SK-N-SH treated with all-trans-retinoic acid at 6 μM for 48 hours (cell line): ENCODE measurements around the gene OCEL1.

ENCODE experiments used
- ATAC-seq: fragments of 200-7000 bp; cut with Tn5 transposase; 3 replicates; pipeline ENCODE4 v1.9.1; 2020; ENCODE audit warnings: mild to moderate bottlenecking, moderate library complexity
- ARNTL ChIP-seq: fragments of 450-650 bp; formaldehyde crosslinking; IDR thresholded peaks from 2 replicates; pipeline ENCODE4 v1.5.0; 2020; ENCODE audit warnings: low read depth, mild to moderate bottlenecking, moderate library complexity, borderline replicate concordance
- BACH2 ChIP-seq: fragments of 250-450 bp; sonication (Bioruptor Pico); IDR thresholded peaks from 2 replicates; pipeline ENCODE4 v1.9.0; 2021; ENCODE audit warnings: mild to moderate bottlenecking, borderline replicate concordance
- CSDC2 ChIP-seq: fragments of 250-450 bp; sonication (Bioruptor Pico); IDR thresholded peaks from 2 replicates; pipeline ENCODE4 v1.5.0; 2020; ENCODE audit warnings: mild to moderate bottlenecking, moderate library complexity
- ESRRG ChIP-seq: fragments of 250-450 bp; sonication (Bioruptor Pico); IDR thresholded peaks from 2 replicates; pipeline ENCODE4 v1.6.1; 2021; ENCODE audit warnings: mild to moderate bottlenecking
- GLIS3 ChIP-seq: fragments of 250-450 bp; sonication (Bioruptor Pico); IDR thresholded peaks from 2 replicates; pipeline ENCODE4 v1.5.0; 2020; ENCODE audit warnings: mild to moderate bottlenecking, moderate library complexity
- ISL1 ChIP-seq: fragments of 250-450 bp; sonication (Bioruptor Pico); IDR thresholded peaks from 2 replicates; pipeline ENCODE4 v2.1.2; 2022; ENCODE audit warnings: mild to moderate bottlenecking, moderate library complexity
- OSR1 ChIP-seq: fragments of 250-450 bp; sonication (Bioruptor Pico); IDR thresholded peaks from 2 replicates; pipeline ENCODE4 v1.8.0; 2022; ENCODE audit warnings: moderate library complexity, mild to moderate bottlenecking, inconsistent platforms
- PPARA ChIP-seq: fragments of 250-450 bp; sonication (Bioruptor Pico); IDR thresholded peaks from 2 replicates; pipeline ENCODE4 v1.5.0; 2020; ENCODE audit warnings: mild to moderate bottlenecking, borderline replicate concordance
- RARB ChIP-seq: fragments of 250-450 bp; sonication (Bioruptor Pico); IDR thresholded peaks from 2 replicates; pipeline ENCODE4 v1.8.0; 2021; ENCODE audit warnings: mild to moderate bottlenecking, moderate library complexity
- TCF4 ChIP-seq: fragments of 250-450 bp; sonication (Bioruptor Pico); IDR thresholded peaks from 2 replicates; pipeline ENCODE4 v1.8.0; 2021; ENCODE audit warnings: mild to moderate bottlenecking, moderate library complexity, borderline replicate concordance
- TOX ChIP-seq: fragments of 250-450 bp; sonication (Bioruptor Pico); IDR thresholded peaks from 2 replicates; pipeline ENCODE4 v1.8.0; 2021; ENCODE audit warnings: mild to moderate bottlenecking, moderate library complexity, borderline replicate concordance
- ZC3H10 ChIP-seq: fragments of 250-450 bp; sonication (Bioruptor Pico); IDR thresholded peaks from 2 replicates; pipeline ENCODE4 v1.5.1; 2021; ENCODE audit warnings: mild to moderate bottlenecking, moderate library complexity
- ZFP3 ChIP-seq: fragments of 250-450 bp; sonication (Bioruptor Pico); IDR thresholded peaks from 2 replicates; pipeline ENCODE4 v1.5.0; 2020; ENCODE audit warnings: mild to moderate bottlenecking, moderate library complexity
- ZNF565 ChIP-seq: fragments of 450-650 bp; formaldehyde crosslinking; conservative IDR thresholded peaks from 2 replicates; pipeline ENCODE4 v1.5.0; 2020; ENCODE audit warnings: low read depth, mild to moderate bottlenecking, moderate library complexity
- ZNF70 ChIP-seq: fragments of 450-650 bp; formaldehyde crosslinking; IDR thresholded peaks from 2 replicates; pipeline ENCODE4 v1.5.0; 2020; ENCODE audit warnings: mild to moderate bottlenecking, moderate library complexity
- ZNF8 ChIP-seq: fragments of 450-650 bp; formaldehyde crosslinking; IDR thresholded peaks from 2 replicates; pipeline ENCODE4 v1.5.0; 2020; ENCODE audit warnings: mild to moderate bottlenecking, moderate library complexity
- TF ChIP-seq, protein P1 (sequence below): fragments of 250-450 bp; sonication (Bioruptor Pico); IDR thresholded peaks from 2 replicates; pipeline ENCODE4 v1.5.0; 2020; ENCODE audit warnings: mild to moderate bottlenecking, moderate library complexity
- TF ChIP-seq, protein P2 (sequence below): fragments of 250-450 bp; sonication (Bioruptor Pico); IDR thresholded peaks from 2 replicates; pipeline ENCODE4 v1.8.0; 2020; ENCODE audit warnings: mild to moderate bottlenecking, moderate library complexity, borderline replicate concordance
- TF ChIP-seq, protein P3 (sequence below): fragments of 250-450 bp; sonication (Bioruptor Pico); IDR thresholded peaks from 2 replicates; pipeline ENCODE4 v1.5.1; 2021; ENCODE audit warnings: mild to moderate bottlenecking, moderate library complexity
- TF ChIP-seq, protein P4 (sequence below): fragments of 250-450 bp; sonication (Bioruptor Pico); IDR thresholded peaks from 2 replicates; pipeline ENCODE4 v1.5.1; 2020; ENCODE audit warnings: low read depth, mild to moderate bottlenecking, moderate library complexity

The OCEL1 gene

DNA sequence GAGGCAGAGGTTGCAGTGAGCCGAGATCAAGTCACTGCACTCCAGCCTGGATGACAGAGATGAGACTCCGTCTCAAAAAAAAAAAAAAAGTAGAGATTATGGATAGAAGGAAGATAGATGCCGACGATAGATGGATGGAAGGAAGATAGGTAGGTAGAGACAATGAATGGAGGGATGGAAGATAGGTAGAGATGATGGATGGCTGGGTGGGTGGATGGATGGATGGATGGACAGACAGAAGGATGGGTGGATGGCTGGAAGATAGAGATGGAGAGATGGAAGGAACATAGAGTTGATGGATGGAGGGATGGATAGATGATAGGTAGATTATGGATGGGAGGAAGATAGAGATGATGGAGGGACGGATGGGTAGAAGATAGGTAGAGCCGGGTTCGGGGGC lies 29.4 kb upstream of the OCEL1 start:
- TF ChIP-seq, protein P1, sequence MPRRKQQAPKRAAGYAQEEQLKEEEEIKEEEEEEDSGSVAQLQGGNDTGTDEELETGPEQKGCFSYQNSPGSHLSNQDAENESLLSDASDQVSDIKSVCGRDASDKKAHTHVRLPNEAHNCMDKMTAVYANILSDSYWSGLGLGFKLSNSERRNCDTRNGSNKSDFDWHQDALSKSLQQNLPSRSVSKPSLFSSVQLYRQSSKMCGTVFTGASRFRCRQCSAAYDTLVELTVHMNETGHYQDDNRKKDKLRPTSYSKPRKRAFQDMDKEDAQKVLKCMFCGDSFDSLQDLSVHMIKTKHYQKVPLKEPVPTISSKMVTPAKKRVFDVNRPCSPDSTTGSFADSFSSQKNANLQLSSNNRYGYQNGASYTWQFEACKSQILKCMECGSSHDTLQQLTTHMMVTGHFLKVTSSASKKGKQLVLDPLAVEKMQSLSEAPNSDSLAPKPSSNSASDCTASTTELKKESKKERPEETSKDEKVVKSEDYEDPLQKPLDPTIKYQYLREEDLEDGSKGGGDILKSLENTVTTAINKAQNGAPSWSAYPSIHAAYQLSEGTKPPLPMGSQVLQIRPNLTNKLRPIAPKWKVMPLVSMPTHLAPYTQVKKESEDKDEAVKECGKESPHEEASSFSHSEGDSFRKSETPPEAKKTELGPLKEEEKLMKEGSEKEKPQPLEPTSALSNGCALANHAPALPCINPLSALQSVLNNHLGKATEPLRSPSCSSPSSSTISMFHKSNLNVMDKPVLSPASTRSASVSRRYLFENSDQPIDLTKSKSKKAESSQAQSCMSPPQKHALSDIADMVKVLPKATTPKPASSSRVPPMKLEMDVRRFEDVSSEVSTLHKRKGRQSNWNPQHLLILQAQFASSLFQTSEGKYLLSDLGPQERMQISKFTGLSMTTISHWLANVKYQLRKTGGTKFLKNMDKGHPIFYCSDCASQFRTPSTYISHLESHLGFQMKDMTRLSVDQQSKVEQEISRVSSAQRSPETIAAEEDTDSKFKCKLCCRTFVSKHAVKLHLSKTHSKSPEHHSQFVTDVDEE: no peak
- TF ChIP-seq ARNTL (CRISPR knock-in tag): no peak
- TF ChIP-seq, protein P2, sequence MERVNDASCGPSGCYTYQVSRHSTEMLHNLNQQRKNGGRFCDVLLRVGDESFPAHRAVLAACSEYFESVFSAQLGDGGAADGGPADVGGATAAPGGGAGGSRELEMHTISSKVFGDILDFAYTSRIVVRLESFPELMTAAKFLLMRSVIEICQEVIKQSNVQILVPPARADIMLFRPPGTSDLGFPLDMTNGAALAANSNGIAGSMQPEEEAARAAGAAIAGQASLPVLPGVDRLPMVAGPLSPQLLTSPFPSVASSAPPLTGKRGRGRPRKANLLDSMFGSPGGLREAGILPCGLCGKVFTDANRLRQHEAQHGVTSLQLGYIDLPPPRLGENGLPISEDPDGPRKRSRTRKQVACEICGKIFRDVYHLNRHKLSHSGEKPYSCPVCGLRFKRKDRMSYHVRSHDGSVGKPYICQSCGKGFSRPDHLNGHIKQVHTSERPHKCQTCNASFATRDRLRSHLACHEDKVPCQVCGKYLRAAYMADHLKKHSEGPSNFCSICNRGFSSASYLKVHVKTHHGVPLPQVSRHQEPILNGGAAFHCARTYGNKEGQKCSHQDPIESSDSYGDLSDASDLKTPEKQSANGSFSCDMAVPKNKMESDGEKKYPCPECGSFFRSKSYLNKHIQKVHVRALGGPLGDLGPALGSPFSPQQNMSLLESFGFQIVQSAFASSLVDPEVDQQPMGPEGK: no peak
- no peak for TF ChIP-seq BACH2 (CRISPR knock-in tag)
- no peak for TF ChIP-seq TOX (CRISPR knock-in tag)
- no peak for TF ChIP-seq CSDC2 (CRISPR knock-in tag)
- no peak for TF ChIP-seq ZFP3 (CRISPR knock-in tag)
- no peak for TF ChIP-seq PPARA (CRISPR knock-in tag)
- no peak for TF ChIP-seq ZNF8
- no peak for TF ChIP-seq TCF4 (CRISPR knock-in tag)
- TF ChIP-seq, protein P3, sequence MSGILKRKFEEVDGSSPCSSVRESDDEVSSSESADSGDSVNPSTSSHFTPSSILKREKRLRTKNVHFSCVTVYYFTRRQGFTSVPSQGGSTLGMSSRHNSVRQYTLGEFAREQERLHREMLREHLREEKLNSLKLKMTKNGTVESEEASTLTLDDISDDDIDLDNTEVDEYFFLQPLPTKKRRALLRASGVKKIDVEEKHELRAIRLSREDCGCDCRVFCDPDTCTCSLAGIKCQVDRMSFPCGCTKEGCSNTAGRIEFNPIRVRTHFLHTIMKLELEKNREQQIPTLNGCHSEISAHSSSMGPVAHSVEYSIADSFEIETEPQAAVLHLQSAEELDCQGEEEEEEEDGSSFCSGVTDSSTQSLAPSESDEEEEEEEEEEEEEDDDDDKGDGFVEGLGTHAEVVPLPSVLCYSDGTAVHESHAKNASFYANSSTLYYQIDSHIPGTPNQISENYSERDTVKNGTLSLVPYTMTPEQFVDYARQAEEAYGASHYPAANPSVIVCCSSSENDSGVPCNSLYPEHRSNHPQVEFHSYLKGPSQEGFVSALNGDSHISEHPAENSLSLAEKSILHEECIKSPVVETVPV: no peak

DNA sequence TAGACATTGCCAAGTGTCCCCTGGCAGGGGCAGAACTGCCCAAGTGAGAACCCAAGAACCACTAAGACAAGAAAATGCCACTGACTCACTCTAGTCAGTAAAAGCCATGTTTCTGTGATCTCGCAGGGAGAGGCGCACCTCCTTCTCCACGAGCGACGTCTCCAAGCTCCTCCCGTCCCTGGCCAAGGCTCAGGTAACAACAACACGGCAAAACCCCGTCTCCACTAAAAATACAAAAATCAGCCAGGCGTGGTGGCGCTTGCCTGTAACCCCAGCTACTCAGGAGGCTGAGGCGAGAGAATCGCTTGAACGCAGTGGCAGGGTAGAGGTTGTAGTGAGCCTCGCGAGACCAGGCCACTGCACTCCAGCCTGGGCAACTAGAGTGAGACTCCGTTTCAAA lies 28.4 kb upstream of the OCEL1 start:
- TF ChIP-seq TOX (CRISPR knock-in tag) (no peak), BACH2 (CRISPR knock-in tag) (no peak), ZFP3 (CRISPR knock-in tag) (no peak), OSR1 (no peak), ZNF70 (CRISPR knock-in tag) (no peak), ZC3H10 (CRISPR knock-in tag) (no peak), GLIS3 (CRISPR knock-in tag) (no peak), ZNF565 (no peak), ISL1 (CRISPR knock-in tag) (no peak), RARB (no peak), TCF4 (CRISPR knock-in tag) (no peak), ESRRG (CRISPR knock-in tag) (no peak)
- TF ChIP-seq, protein P2: no peak
- TF ChIP-seq, protein P4, sequence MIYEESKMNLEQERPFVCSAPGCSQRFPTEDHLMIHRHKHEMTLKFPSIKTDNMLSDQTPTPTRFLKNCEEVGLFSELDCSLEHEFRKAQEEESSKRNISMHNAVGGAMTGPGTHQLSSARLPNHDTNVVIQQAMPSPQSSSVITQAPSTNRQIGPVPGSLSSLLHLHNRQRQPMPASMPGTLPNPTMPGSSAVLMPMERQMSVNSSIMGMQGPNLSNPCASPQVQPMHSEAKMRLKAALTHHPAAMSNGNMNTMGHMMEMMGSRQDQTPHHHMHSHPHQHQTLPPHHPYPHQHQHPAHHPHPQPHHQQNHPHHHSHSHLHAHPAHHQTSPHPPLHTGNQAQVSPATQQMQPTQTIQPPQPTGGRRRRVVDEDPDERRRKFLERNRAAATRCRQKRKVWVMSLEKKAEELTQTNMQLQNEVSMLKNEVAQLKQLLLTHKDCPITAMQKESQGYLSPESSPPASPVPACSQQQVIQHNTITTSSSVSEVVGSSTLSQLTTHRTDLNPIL: no peak
- TF ChIP-seq, protein P3: no peak
- ATAC-seq: no peak

More for the DNA sequence above, 29.4 kb upstream of the OCEL1 start:
- ATAC-seq: no peak
